HG03139 (cell line): Measurements from ENCODE around the gene ZNF282.

ENCODE experiments used
- ATAC-seq: cut with Tn5 transposase; IDR thresholded peaks from one replicate; pipeline ENCODE4 v1.9.1; 2021; ENCODE audit not compliant: unreplicated experiment

The ZNF282 gene

GRCh38 chr7:149188637-149189259 is 6.6 kb upstream of the ZNF282 start:
- no peak for ATAC-seq

DNA sequence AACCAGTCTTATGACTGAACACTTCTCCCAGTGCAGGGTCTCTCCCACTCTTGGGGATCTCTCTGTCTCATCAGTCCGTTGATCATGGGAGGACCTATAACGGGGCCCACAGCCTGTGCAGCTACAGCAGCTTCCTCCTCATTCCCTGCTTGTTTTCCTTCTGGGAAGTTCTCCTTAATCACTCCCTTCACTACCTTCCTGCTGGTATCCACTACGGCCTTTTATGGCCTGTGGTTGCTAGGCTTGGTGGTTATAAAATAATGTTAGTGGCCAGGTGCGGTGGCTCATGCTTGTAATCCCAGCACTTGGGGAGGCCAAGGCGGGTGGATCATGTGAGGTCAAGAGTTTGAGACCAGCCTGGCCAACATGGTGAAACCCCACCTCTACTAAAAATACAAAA is 3.5 kb upstream of the ZNF282 start:
- ATAC-seq, result no peak

- ATAC-seq, result no peak
These were observed 557 bp upstream of the ZNF282 start for GRCh38 chr7:149194799-149195179.

- ATAC-seq, result peak; percentile 9
These were observed 882 bp downstream of the ZNF282 start for GRCh38 chr7:149196151-149196704.

- peak; percentile 15 for ATAC-seq
These were observed 1.4 kb downstream of the ZNF282 start for GRCh38 chr7:149196705-149197171.

GRCh38 chr7:149197675-149198074 is 2.3 kb downstream of the ZNF282 start:
- no peak for ATAC-seq

DNA sequence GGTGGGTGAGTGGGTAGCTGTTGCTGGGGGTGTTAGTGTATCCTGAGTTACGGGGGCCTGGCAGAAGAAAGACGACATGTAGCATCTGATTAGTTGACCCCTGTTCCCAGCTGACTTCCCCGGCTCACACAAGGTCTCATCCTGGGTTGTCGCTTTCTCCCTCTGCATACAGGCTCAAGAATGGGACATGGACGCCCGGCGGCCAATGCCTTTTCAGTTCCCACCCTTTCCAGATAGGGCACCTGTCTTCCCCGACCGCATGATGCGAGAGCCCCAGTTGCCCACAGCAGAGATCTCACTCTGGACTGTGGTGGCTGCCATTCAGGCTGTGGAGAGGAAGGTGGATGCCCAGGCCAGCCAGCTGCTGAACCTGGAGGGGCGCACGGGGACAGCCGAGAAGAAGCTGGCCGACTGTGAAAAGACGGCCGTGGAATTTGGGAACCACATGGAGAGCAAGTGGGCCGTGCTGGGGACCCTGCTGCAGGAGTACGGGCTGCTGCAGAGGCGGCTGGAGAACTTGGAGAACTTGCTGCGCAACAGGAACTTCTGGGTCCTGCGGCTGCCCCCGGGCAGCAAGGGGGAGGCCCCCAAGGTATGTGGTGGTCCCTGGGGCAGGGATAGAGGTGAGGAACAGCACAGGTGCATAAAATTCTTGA is 2.9 kb downstream of the ZNF282 start:
- no peak for ATAC-seq

DNA sequence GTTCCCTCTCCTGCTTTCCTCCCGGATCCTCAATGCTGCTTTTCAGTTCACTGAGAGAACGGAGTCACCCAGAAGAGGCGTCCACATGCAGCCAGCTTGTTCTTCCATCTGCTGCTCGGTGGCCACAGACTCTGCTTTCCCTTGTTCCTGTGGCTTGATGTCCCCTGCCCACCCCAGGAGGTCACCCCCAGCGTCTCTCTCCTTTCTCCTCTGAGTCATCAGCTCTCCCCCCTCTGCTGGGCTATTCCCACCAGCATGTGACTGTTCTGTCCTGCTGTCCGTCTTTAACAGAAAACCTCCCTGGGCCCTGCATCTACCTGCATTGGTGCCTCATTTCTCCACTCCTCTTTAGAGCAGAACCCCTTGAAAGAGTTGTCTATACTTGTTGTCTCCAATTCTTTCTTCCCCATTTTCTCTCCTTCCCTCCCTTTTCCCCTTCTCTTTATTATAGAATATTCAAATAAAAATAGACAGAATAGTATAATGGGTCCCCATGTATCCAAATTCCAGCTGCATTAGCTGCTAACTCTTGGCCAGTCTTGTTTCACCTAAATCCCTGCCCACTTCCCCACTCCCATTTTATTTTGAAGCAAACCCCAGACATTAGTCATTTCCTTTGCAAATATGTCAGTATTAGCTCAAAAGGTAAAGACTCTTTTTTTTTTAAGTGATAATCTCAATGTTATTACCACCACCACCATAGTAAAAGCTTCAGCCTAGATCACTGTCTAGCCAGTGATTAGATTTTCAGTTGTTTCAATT is 4.1 kb downstream of the ZNF282 start:
- no peak for ATAC-seq

DNA sequence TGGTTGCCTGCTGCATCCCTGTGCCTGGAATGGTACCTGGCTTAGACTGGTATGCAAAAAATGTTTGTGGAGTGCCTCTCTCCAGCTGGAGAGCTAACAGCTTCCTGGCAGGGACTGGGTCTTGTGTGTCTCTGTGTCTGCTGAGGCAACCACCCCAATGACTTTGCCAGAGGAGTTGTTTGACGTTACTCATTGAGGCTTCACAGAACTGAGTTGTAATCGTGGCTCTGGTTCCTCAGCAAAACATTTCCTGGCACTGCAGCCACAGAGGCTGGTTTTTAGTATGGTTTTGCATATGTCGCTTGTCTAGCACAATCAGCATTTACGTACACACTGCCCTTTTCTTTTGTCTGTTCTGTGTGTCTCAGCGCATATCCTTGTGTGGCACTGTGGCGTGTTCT is 7.5 kb downstream of the ZNF282 start:
- ATAC-seq, result no peak

DNA sequence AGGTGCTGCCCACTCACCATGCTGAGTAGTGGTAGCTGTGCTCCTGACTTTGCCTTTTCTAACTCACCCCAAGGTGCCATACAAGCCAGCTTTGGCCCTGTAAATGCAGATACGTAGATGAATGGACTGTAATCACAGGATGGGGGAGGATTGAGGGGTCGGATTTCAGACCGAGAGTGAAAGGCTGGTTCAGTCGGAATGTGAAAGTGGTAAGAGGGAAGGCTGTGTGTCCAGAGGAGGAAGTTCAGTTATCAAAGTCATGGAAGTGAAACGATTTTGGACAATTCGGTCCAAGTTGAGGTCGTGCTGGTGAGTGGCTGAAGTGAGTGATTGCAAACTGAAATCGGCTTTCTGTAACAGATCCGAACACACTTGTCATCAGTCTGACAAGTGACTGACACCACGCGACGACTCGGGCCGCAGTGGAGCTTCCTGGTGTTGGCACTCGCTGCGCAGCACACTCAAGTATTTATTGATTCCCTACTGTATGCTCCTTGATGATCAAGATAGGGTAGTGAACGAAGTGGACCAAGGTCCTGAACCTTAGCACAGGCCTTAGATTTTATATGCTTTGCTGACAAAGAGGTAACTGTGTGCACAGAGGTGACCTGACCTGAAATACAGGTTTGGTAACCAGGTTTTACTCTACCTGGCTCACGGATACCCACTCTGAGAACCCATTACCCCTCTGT is 10.5 kb downstream of the ZNF282 start:
- no peak for ATAC-seq

DNA sequence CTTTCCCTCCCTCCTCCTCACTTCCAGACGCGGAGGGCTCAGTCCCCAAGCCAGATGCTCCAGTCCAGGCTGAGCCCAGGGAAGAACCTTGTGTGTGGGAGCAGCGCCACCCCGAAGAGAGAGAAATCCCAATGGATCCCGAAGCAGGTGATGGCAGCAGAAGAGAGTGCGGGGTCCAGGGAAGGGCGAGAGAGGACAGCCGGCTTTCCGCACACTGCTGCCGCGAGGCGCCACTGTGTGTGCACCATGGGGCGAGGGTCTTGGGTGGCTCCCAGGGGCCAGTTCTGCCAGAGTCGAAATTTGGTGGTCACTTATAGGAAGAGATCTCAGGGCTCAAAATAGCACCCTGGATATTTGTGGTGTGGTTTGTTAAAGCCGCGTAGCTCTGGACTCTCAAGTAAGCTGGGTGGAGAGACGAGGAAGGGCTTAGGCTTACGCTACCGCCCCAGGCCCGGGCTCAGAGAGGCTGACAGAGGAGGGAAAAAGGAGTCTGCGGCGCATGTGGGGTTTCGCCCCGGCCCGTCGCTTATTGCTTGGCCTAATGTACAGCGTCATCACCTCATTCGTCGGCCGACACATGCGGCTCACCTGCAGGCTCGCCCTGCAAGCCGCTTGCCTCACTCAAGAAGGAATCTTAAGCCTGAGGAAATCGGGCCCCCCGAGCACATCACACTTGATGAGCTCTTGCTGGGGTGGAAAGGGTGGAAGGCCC is 12.1 kb downstream of the ZNF282 start:
- no peak for ATAC-seq

DNA sequence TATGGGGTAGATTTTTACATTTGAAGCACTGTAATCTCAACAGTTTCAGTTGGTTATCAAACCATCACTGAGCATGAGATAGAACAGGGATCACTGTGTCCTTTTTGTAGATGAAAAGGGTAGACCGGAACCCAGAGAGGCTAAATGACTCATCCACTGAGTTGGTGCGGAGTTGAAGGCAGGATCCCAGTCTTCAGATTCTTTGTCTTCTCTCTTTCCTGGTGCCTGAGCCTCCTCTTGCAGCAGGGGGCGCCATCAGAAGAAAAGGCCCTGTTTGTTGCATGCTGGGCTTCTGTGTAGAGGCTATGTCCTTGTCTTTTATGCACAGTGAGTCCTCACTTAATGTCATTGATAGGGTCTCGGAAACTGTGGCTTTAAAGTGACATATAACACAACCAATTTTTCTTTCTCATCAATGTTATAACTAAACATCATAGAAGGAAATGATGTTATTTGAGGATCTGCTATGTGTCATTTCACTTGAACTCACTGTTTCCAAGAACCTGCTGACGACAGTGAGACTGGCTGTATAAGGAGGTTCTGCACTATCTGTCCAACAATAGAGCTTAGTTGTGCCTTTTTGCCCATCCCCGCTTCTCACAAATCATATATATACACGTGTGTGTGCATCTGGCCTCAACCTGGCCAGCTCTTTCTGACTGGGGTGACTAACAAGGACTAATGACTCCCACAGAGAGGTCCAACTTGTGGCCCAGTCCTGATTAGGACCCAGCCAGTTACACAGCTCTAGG is 14.3 kb downstream of the ZNF282 start:
- no peak for ATAC-seq

GRCh38 chr7:149210551-149210950 is 15.2 kb downstream of the ZNF282 start:
- ATAC-seq, result no peak

GRCh38 chr7:149214020-149214720 is 18.8 kb downstream of the ZNF282 start:
- ATAC-seq, result no peak

GRCh38 chr7:149216402-149216801 is 21.1 kb downstream of the ZNF282 start:
- no peak for ATAC-seq

GRCh38 chr7:149217570-149217969 is 22.2 kb downstream of the ZNF282 start:
- no peak for ATAC-seq

GRCh38 chr7:149218469-149219420 is 23.4 kb downstream of the ZNF282 start:
- ATAC-seq, result no peak

DNA sequence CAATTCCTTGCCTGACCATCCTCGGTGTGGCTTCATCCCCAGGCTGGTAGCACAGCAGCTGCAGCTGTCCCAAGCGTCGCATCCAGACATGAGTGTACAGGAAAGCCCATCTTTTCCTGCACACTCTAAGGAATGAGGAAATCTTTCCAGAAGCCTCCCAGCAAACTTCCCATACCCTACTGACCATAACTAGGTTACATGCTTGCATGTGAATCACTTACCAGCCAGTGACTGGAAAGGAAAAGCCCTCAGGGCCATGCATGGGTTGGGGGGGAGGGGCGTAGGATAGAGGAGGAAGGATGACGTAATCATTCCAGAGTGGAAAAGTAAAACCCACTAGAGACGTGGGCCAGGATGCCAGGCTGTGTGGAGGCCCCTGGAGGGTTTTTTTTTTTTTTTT is 25.2 kb downstream of the ZNF282 start:
- no peak for ATAC-seq
